Measurements from ENCODE around the gene PLXNC1. TPM values are rescaled to one million over a fixed set of nuclear protein-coding genes. Genes with fewer than 3 reads are reported as not detected.

PLXNC1 gene
- total RNA-seq = under 0.01 and 0.53 TPM in 2 replicates

DNA sequence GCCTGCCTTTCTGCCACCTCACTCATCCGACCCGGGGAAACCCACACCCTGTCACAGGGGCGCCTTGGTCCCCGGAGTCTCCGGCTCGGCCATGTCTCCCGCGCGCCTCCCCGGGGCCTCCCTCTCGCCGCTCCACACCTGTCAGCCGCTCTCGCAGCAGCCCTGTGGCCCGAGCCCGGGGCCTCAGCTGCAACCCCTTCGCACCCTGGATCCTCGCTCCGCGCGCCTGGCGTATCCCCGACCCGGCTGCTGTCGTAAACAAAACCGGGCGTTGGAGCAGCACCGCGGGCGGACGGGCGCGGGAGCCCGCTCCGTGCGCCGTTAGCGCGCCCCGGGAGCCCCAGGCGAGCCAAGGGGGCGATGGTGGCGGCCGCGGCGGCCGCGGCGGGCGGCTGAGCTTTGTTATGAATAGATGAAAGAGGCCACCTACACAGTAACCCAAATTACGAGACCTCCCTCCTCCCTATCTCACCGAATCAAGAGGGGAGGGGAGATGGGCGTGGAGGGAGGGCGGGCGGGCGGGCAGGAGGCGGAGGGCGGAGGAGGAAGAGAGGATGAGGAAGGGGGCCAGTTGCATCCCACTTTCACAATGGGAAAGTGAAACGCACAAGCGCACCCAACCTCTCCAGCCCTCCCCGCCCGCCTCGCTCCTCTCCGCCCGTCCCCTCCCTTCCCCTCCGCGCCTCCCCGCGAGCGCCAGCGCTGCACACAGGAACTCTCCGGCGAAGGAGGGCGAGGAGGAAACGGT lies at the start of gene PLXNC1:
Gene PLXNC1 (plus strand): TSS at position 587 of the 748 bp plus-strand sequence. CDS start 395 bp downstream, outside the sequence.

